Stomach smooth muscle (tissue), 2 donors: Measurements from ENCODE around the gene CABS1.

ENCODE experiments used
- H3K27ac ChIP-seq: one replicate; pipeline ENCODE4 v1.7.0; 2013; ENCODE audit warnings: mild to moderate bottlenecking, low read length, inconsistent platforms
- H3K27me3 ChIP-seq, 2 donors: one replicate each; pipeline ENCODE4 v1.7.0; 2013; ENCODE audit warnings: low read length in 2 of 2; ENCODE audit not compliant: insufficient read depth in 2 of 2, control insufficient read depth in 1 of 2
- H3K36me3 ChIP-seq, 2 donors: one replicate each; pipeline ENCODE4 v1.7.0; 2013; ENCODE audit warnings: low read length in 2 of 2; ENCODE audit not compliant: control insufficient read depth in 2 of 2, insufficient read depth in 2 of 2
- H3K4me1 ChIP-seq: one replicate; pipeline ENCODE4 v1.7.0; 2013; ENCODE audit warnings: low read length; ENCODE audit not compliant: control insufficient read depth, insufficient read depth
- H3K4me3 ChIP-seq, 2 donors: one replicate each; pipeline ENCODE4 v1.7.0; 2013; ENCODE audit warnings: low read length in 2 of 2
- H3K9ac ChIP-seq, 2 donors: one replicate each; pipeline ENCODE4 v1.7.0; 2013; ENCODE audit warnings: low read length in 2 of 2, mild to moderate bottlenecking in 1 of 2
- H3K9me3 ChIP-seq, 2 donors: one replicate each; pipeline ENCODE4 v1.7.0; 2013; ENCODE audit warnings: low read length in 2 of 2; ENCODE audit not compliant: control insufficient read depth in 2 of 2
- donor health status: healthy.
- donor health status: Pancreatic carcinoma.

The CABS1 gene

GRCh38 chr4:70334681-70335080, at the start of gene CABS1:
CABS1 (plus strand) TSS chr4:70334981; CDS start chr4:70335040, 59 bp downstream.
- Histone ChIP-seq H3K27ac (no peak within 1 kb of the TSS), H3K4me3 (no peak within 1 kb of the TSS), H3K9ac (no peak within 1 kb of the TSS), H3K36me3 (no peaks in the 10 kb centered on the region), H3K4me1 (no peaks in the 10 kb centered on the region), H3K27me3 (no peaks in the 10 kb centered on the region), H3K9me3 (peaks cover 0 to 4% of the 10 kb centered on the region in 2 donors)

- no peak overlapping the region for H3K4me3 ChIP-seq
- no peaks in the 10 kb centered on the region for H3K9me3 ChIP-seq
- H3K36me3 ChIP-seq, result no peaks in the 10 kb centered on the region
- H3K27me3 ChIP-seq, result no peaks in the 10 kb centered on the region
- H3K9ac ChIP-seq, result no peak overlapping the region
- no peak overlapping the region for H3K27ac ChIP-seq
- no peaks in the 10 kb centered on the region for H3K4me1 ChIP-seq
Measured at GRCh38 chr4:70288651-70289050, 46.1 kb upstream of the CABS1 start.

- Histone ChIP-seq H3K27ac (no peak overlapping the region), H3K4me1 (no peaks in the 10 kb centered on the region), H3K9ac (no peak overlapping the region), H3K4me3 (no peak overlapping the region), H3K9me3 (no peaks in the 10 kb centered on the region), H3K36me3 (no peaks in the 10 kb centered on the region), H3K27me3 (no peaks in the 10 kb centered on the region)
Measured at GRCh38 chr4:70291341-70291740, 43.4 kb upstream of the CABS1 start.

GRCh38 chr4:70297576-70297975, 37.2 kb upstream of the CABS1 start:
- Histone ChIP-seq H3K4me3 (no peak overlapping the region), H3K36me3 (no peaks in the 10 kb centered on the region), H3K27me3 (no peaks in the 10 kb centered on the region), H3K4me1 (no peaks in the 10 kb centered on the region), H3K9ac (no peak overlapping the region), H3K27ac (no peak overlapping the region), H3K9me3 (peaks cover 0 to 8% of the 10 kb centered on the region in 2 donors)

GRCh38 chr4:70298051-70298450, 36.7 kb upstream of the CABS1 start:
- H3K9ac ChIP-seq, result no peak overlapping the region
- no peaks in the 10 kb centered on the region for H3K36me3 ChIP-seq
- no peak overlapping the region for H3K4me3 ChIP-seq
- no peaks in the 10 kb centered on the region for H3K4me1 ChIP-seq
- H3K9me3 ChIP-seq, result peaks cover 0 to 8% of the 10 kb centered on the region in 2 donors
- H3K27me3 ChIP-seq, result no peaks in the 10 kb centered on the region
- H3K27ac ChIP-seq, result no peak overlapping the region

- Histone ChIP-seq H3K27me3 (no peaks in the 10 kb centered on the region), H3K4me1 (no peaks in the 10 kb centered on the region), H3K9me3 (peaks cover 0 to 8% of the 10 kb centered on the region in 2 donors), H3K9ac (no peak overlapping the region), H3K27ac (no peak overlapping the region), H3K36me3 (no peaks in the 10 kb centered on the region), H3K4me3 (no peak overlapping the region)
Measured at GRCh38 chr4:70299643-70300042, 35.1 kb upstream of the CABS1 start.

GRCh38 chr4:70300215-70300614, 34.6 kb upstream of the CABS1 start:
- Histone ChIP-seq H3K27ac (no peak overlapping the region), H3K36me3 (no peaks in the 10 kb centered on the region), H3K9ac (no peak overlapping the region), H3K9me3 (peaks cover 0 to 8% of the 10 kb centered on the region in 2 donors), H3K27me3 (no peaks in the 10 kb centered on the region), H3K4me1 (no peaks in the 10 kb centered on the region), H3K4me3 (no peak overlapping the region)

GRCh38 chr4:70303090-70303489, 31.7 kb upstream of the CABS1 start:
- Histone ChIP-seq H3K9me3 (peaks cover 0 to 8% of the 10 kb centered on the region in 2 donors), H3K36me3 (no peaks in the 10 kb centered on the region), H3K27ac (no peak overlapping the region), H3K4me1 (no peaks in the 10 kb centered on the region), H3K4me3 (no peak overlapping the region), H3K9ac (no peak overlapping the region), H3K27me3 (no peaks in the 10 kb centered on the region)

GRCh38 chr4:70305601-70306000, 29.2 kb upstream of the CABS1 start:
- no peaks in the 10 kb centered on the region for H3K36me3 ChIP-seq
- no peak overlapping the region for H3K27ac ChIP-seq
- H3K4me3 ChIP-seq, result no peak overlapping the region
- H3K27me3 ChIP-seq, result no peaks in the 10 kb centered on the region
- no peaks in the 10 kb centered on the region for H3K4me1 ChIP-seq
- H3K9me3 ChIP-seq, result no peaks in the 10 kb centered on the region
- H3K9ac ChIP-seq, result no peak overlapping the region

GRCh38 chr4:70306076-70306475, 28.7 kb upstream of the CABS1 start:
- H3K27ac ChIP-seq, result no peak overlapping the region
- no peak overlapping the region for H3K4me3 ChIP-seq
- no peaks in the 10 kb centered on the region for H3K9me3 ChIP-seq
- H3K27me3 ChIP-seq, result no peaks in the 10 kb centered on the region
- no peaks in the 10 kb centered on the region for H3K4me1 ChIP-seq
- H3K9ac ChIP-seq, result no peak overlapping the region
- no peaks in the 10 kb centered on the region for H3K36me3 ChIP-seq

GRCh38 chr4:70313736-70314135, 21.0 kb upstream of the CABS1 start:
- Histone ChIP-seq H3K9me3 (no peaks in the 10 kb centered on the region), H3K36me3 (no peaks in the 10 kb centered on the region), H3K4me1 (no peaks in the 10 kb centered on the region), H3K27ac (no peak overlapping the region), H3K27me3 (no peaks in the 10 kb centered on the region), H3K4me3 (no peak overlapping the region), H3K9ac (no peak overlapping the region)
